Fibroblast of the aortic adventitia (primary cell): ENCODE measurements around the gene NINL. TPM values are rescaled to one million over a fixed set of nuclear protein-coding genes. Genes with fewer than 3 reads are reported as not detected.

ENCODE experiments used
- DNase-seq: peaks from one replicate; pipeline ENCODE4 v3.0.0-alpha.2; 2010; ENCODE audit warnings: low read depth
- H3K4me3 ChIP-seq: 2 replicates; pipeline ENCODE4 v1.5.1; 2011; ENCODE audit warnings: low read depth, mild to moderate bottlenecking, control low read depth, low read length, moderate library complexity
- total RNA-seq: library from RNA; depleted of rRNA; stranded (reverse); fragments of >200 nt; gene quantifications from 2 replicates; pipeline ENCODE4 v1.2.3, GENCODE V29; 2012; ENCODE audit warnings: low replicate concordance
- TF ChIP-seq, protein P1 (sequence below): IDR thresholded peaks from 2 replicates; pipeline ENCODE4 v1.5.1; 2011; ENCODE audit warnings: mild to moderate bottlenecking, low read length, control low read depth, inconsistent platforms; ENCODE audit not compliant: insufficient read depth

Gene NINL
- total RNA-seq, 1 donor = 6.5 TPM

DNA sequence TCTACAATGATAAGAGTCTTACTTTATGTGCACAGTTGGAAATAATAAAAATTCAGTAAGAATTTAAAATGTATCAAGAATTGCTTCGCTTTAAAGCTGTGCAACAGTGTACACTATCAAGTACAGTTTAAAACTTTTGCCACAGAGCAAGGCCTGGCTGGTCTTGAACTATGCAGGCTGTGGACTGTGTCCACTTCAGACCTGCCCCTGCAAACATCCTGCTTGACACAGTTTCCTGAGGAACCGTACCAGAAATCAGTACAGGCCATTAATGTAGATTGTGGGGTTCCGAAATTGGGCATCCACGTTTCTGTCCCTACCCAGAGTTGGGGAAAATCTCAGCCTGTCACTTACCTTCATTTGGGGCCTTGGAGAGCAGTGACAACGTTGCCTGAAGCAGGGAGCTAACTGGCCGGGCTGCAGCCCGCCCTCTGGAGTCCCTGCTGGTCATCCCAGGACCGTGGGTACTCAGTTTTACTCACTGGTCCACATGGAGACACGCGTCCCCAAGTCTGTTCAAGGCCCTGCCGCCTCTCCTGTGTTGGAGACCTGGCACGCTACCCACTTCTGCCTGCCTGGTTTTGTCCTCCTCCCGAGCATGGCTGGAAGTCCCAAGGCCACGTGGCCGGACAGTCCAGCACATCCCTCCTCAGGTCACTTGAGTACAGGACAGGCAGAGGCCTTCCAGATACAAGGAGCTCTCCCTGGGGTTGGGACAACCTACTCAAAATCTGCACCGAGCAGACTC lies 8.4 kb downstream of the NINL start:
- TF ChIP-seq, protein P1, sequence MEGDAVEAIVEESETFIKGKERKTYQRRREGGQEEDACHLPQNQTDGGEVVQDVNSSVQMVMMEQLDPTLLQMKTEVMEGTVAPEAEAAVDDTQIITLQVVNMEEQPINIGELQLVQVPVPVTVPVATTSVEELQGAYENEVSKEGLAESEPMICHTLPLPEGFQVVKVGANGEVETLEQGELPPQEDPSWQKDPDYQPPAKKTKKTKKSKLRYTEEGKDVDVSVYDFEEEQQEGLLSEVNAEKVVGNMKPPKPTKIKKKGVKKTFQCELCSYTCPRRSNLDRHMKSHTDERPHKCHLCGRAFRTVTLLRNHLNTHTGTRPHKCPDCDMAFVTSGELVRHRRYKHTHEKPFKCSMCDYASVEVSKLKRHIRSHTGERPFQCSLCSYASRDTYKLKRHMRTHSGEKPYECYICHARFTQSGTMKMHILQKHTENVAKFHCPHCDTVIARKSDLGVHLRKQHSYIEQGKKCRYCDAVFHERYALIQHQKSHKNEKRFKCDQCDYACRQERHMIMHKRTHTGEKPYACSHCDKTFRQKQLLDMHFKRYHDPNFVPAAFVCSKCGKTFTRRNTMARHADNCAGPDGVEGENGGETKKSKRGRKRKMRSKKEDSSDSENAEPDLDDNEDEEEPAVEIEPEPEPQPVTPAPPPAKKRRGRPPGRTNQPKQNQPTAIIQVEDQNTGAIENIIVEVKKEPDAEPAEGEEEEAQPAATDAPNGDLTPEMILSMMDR = no peak
- no peak for DNase-seq
- H3K4me3 ChIP-seq = no peak overlapping the region

DNA sequence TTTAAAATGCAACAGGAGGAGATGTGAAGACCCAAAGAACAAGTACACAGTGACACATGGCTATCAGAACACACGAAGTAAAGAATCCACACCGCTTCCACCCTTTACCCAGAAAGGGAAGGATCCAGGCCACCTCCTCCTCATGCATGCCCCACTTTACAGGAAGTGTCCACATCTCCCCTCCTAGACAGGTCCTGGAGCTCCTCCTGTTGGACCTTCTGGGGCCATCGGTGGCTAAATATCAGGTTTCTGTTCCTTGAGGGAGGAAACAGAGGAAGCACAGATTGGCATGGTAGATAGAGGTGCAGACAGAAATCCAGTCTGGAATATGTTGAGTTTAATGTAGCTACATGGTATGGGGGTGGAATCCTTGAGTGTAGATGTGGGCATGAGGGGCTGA lies 10.9 kb downstream of the NINL start:
- DNase-seq = peak; percentile 49
- H3K4me3 ChIP-seq = no peak overlapping the region
- TF ChIP-seq, protein P1 = peak; percentile 45

DNA sequence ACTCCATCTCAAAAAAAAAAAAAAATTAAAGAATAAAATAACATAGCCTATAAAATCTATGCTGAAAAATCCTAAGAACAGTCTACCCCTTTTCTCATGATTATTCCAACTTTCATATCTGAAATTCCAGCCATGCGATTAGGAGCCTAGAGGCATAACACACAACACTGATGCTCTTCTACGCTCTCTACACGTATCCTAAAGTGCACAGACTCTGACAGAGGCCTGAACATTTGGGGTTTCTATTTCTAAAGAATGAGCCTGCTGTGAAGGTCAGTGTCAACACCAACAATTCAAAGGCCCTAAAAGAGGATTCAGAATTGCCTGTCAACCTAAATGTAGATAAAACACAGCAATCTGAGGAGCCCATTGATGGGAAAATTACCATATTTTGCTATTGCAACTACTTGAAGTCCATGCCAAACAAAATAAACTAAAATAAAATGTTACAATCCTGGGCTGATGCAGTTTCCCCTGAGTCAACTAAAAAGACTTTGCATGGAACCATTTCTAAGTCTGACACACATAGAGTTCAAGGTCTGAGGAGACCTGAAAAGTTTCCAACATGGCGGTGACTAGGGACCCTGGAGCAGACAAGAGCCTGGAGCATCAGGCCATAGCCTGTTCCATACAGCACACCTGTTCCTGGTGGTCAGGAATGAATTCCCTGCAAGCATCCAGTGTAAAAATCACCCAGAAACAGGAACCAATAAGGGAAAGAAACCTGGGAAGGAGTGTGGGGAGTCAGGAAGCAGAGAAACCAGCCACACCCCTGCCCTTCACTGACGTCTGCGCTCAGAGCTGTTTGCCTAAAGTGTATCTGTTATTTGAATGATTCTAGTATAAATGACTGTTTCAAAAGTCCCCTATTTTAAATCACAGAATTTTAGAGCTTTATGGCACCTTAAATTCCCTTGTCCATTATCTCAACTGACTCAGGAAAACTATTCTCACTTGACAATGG lies 11.8 kb downstream of the NINL start:
- TF ChIP-seq, protein P1 = no peak
- H3K4me3 ChIP-seq = no peak overlapping the region
- peak; percentile 88 for DNase-seq

DNA sequence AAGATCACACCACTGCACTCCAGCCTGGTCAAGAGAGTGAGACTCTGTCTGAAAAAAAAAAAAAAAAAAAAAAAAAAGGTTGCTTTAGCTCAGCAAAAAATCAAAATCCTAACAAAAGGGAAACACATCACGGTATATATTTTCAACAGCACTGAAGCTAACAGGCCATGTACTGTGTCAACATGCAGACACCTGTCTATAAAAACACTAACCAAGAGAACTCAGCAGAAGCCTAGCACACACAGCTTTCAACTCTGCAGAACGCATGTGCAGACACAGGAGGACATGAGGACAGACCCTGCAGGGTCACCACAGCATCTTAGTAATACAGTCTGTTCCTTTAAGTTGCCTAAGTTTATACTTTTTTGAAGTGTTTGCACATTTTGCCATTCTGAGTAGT lies 13.5 kb downstream of the NINL start:
- no peak for DNase-seq
- H3K4me3 ChIP-seq = no peak overlapping the region
- TF ChIP-seq, protein P1 = no peak

DNA sequence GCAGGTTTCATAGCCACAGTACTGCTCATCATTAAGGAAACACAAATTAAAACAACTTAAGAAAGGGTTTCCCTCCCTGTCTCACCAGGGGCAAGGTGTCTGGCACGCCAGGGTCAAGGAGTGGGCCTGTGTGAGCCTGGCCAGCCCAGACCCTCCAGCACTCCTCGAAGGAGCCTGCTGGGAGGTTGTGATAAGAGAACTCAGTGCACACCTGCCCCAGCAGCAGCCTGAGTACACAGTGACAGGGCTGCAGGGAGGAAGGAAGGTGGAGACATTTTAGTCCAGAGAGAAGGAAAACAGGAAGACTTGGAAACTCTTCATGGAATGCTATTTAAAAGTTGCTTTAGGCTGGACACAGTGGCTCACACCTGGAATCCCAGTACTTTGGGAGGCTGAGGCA lies 14.1 kb downstream of the NINL start:
- H3K4me3 ChIP-seq = no peak overlapping the region
- DNase-seq = no peak
- TF ChIP-seq, protein P1 = no peak

DNA sequence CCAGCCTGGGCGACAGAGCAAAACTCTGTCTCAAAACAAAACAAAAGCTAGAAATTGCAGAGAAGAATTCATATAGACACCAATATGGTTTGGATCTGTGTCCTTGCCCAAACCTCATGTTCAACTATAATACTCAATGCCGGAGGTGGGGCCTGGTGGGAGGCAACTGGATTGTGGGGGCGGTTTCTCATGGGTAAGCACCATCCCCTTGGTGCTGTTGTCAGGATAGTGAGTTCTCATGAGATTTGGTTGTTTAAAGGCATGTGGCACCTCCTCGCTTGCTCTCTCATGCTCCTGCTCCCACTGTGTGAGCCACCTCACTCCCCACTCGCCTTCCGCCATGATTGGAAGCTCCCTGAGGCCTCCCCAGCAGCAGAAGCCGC lies 15.2 kb downstream of the NINL start:
- TF ChIP-seq, protein P1 = no peak
- no peak for DNase-seq
- H3K4me3 ChIP-seq = no peak overlapping the region
